ENCODE data around the gene LYRM2. TPM values are rescaled to one million over a fixed set of nuclear protein-coding genes. Genes with fewer than 3 reads are reported as not detected.

LYRM2 gene
- total RNA-seq, 1 donor from 2014 or later, result 30.2 TPM

- no peak overlapping the region for H3K27ac Mint-ChIP-seq (ENCODE audit: unreplicated experiment)
- peaks cover 2% of the 10 kb centered on the region for H3K27me3 Mint-ChIP-seq (ENCODE audit: unreplicated experiment)
- no peak for DNase-seq
- H3K9me3 Mint-ChIP-seq (ENCODE audit: unreplicated experiment), result peaks cover 1% of the 10 kb centered on the region
- no peak for TF ChIP-seq CTCF (IDR thresholded peaks at IDR 0.05; ENCODE audit: partially characterized antibody, unreplicated experiment)
- H3K36me3 Mint-ChIP-seq (ENCODE audit: unreplicated experiment), result no peaks in the 10 kb centered on the region
- no peaks in the 10 kb centered on the region for H3K4me1 Mint-ChIP-seq (ENCODE audit: low read depth, unreplicated experiment)
- H3K4me3 Mint-ChIP-seq (ENCODE audit: unreplicated experiment), result no peak overlapping the region
Observed at GRCh38 chr6:89599727-89600126, 38.8 kb downstream of the LYRM2 start.

GRCh38 chr6:89597988-89598387 is 40.6 kb downstream of the LYRM2 start:
- Mint-ChIP-seq H3K9me3 (ENCODE audit: unreplicated experiment) (peaks cover 1% of the 10 kb centered on the region), H3K27me3 (ENCODE audit: unreplicated experiment) (peaks cover 2% of the 10 kb centered on the region), H3K4me3 (ENCODE audit: unreplicated experiment) (no peak overlapping the region), H3K27ac (ENCODE audit: unreplicated experiment) (no peak overlapping the region), H3K36me3 (ENCODE audit: unreplicated experiment) (no peaks in the 10 kb centered on the region), H3K4me1 (ENCODE audit: low read depth, unreplicated experiment) (no peaks in the 10 kb centered on the region)
- no peak for DNase-seq
- TF ChIP-seq CTCF (IDR thresholded peaks at IDR 0.05; ENCODE audit: partially characterized antibody, unreplicated experiment), result no peak

GRCh38 chr6:89597372-89597771 is 41.2 kb downstream of the LYRM2 start:
- Mint-ChIP-seq H3K27ac (ENCODE audit: unreplicated experiment) (no peak overlapping the region), H3K27me3 (ENCODE audit: unreplicated experiment) (peaks cover 2% of the 10 kb centered on the region), H3K9me3 (ENCODE audit: unreplicated experiment) (peaks cover 1% of the 10 kb centered on the region), H3K4me1 (ENCODE audit: low read depth, unreplicated experiment) (no peaks in the 10 kb centered on the region), H3K4me3 (ENCODE audit: unreplicated experiment) (no peak overlapping the region), H3K36me3 (ENCODE audit: unreplicated experiment) (no peaks in the 10 kb centered on the region)
- DNase-seq, result no peak
- no peak for TF ChIP-seq CTCF (IDR thresholded peaks at IDR 0.05; ENCODE audit: partially characterized antibody, unreplicated experiment)

GRCh38 chr6:89596484-89596883 is 42.1 kb downstream of the LYRM2 start:
- no peak for DNase-seq
- Mint-ChIP-seq H3K4me3 (ENCODE audit: unreplicated experiment) (no peak overlapping the region), H3K4me1 (ENCODE audit: low read depth, unreplicated experiment) (no peaks in the 10 kb centered on the region), H3K27ac (ENCODE audit: unreplicated experiment) (no peak overlapping the region), H3K36me3 (ENCODE audit: unreplicated experiment) (no peaks in the 10 kb centered on the region), H3K27me3 (ENCODE audit: unreplicated experiment) (peaks cover 2% of the 10 kb centered on the region), H3K9me3 (ENCODE audit: unreplicated experiment) (peaks cover 1% of the 10 kb centered on the region)
- TF ChIP-seq CTCF (IDR thresholded peaks at IDR 0.05; ENCODE audit: partially characterized antibody, unreplicated experiment), result no peak

- no peaks in the 10 kb centered on the region for H3K36me3 Mint-ChIP-seq (ENCODE audit: unreplicated experiment)
- no peak overlapping the region for H3K4me3 Mint-ChIP-seq (ENCODE audit: unreplicated experiment)
- no peak for TF ChIP-seq CTCF (IDR thresholded peaks at IDR 0.05; ENCODE audit: partially characterized antibody, unreplicated experiment)
- DNase-seq, result no peak
- H3K4me1 Mint-ChIP-seq (ENCODE audit: low read depth, unreplicated experiment), result no peaks in the 10 kb centered on the region
- peaks cover 2% of the 10 kb centered on the region for H3K27me3 Mint-ChIP-seq (ENCODE audit: unreplicated experiment)
- H3K9me3 Mint-ChIP-seq (ENCODE audit: unreplicated experiment), result peaks cover 1% of the 10 kb centered on the region
- no peak overlapping the region for H3K27ac Mint-ChIP-seq (ENCODE audit: unreplicated experiment)
Observed at GRCh38 chr6:89596056-89596455, 42.5 kb downstream of the LYRM2 start.
